Measurements from ENCODE around the gene KLK3.

Gene KLK3

GRCh38 chr19:50820086-50820485 lies 34.6 kb upstream of the KLK3 start:
- H3K9ac ChIP-seq (ENCODE audit: low read depth in 1 of 2, low read length in 2 of 2) = peak overlapping the region; percentile 9 to 47
- no peaks in the 10 kb centered on the region for H3K36me3 ChIP-seq (ENCODE audit: control insufficient read depth in 1 of 2, insufficient read depth in 2 of 2, low read length in 2 of 2)
- H3K27me3 ChIP-seq (ENCODE audit: control insufficient read depth in 1 of 2, insufficient read depth in 2 of 2, low read length in 2 of 2) = peaks cover 18 to 22% of the 10 kb centered on the region in 2 donors
- H3K9me3 ChIP-seq (ENCODE audit: control insufficient read depth in 1 of 2, low read length in 2 of 2) = no peaks in the 10 kb centered on the region
- peak overlapping the region; percentile 33 to 36 for H3K4me3 ChIP-seq (ENCODE audit: low read depth in 1 of 2, low read length in 2 of 2)
- H3K27ac ChIP-seq (ENCODE audit: low read depth, low read length) = no peak overlapping the region
- peaks cover 31 to 55% of the 10 kb centered on the region in 2 donors for H3K4me1 ChIP-seq (ENCODE audit: control insufficient read depth in 1 of 2, insufficient read depth in 2 of 2, low read length in 2 of 2)

- no peak overlapping the region for H3K27ac ChIP-seq (ENCODE audit: low read depth, low read length)
- peaks cover 31 to 55% of the 10 kb centered on the region in 2 donors for H3K4me1 ChIP-seq (ENCODE audit: control insufficient read depth in 1 of 2, insufficient read depth in 2 of 2, low read length in 2 of 2)
- peak overlapping the region; percentile 25 to 35 for H3K4me3 ChIP-seq (ENCODE audit: low read depth in 1 of 2, low read length in 2 of 2)
- H3K36me3 ChIP-seq (ENCODE audit: control insufficient read depth in 1 of 2, insufficient read depth in 2 of 2, low read length in 2 of 2) = no peaks in the 10 kb centered on the region
- no peaks in the 10 kb centered on the region for H3K9me3 ChIP-seq (ENCODE audit: control insufficient read depth in 1 of 2, low read length in 2 of 2)
- peaks cover 13 to 22% of the 10 kb centered on the region in 2 donors for H3K27me3 ChIP-seq (ENCODE audit: control insufficient read depth in 1 of 2, insufficient read depth in 2 of 2, low read length in 2 of 2)
- H3K9ac ChIP-seq (ENCODE audit: low read depth in 1 of 2, low read length in 2 of 2) = peak overlapping the region; percentile 9 to 18
Observed at GRCh38 chr19:50820549-50821247, 34.0 kb upstream of the KLK3 start.

- Histone ChIP-seq H3K4me3 (ENCODE audit: low read depth in 1 of 2, low read length in 2 of 2) (no peak overlapping the region), H3K27me3 (ENCODE audit: control insufficient read depth in 1 of 2, insufficient read depth in 2 of 2, low read length in 2 of 2) (peaks cover 13 to 22% of the 10 kb centered on the region in 2 donors), H3K4me1 (ENCODE audit: control insufficient read depth in 1 of 2, insufficient read depth in 2 of 2, low read length in 2 of 2) (peaks cover 31 to 55% of the 10 kb centered on the region in 2 donors), H3K27ac (ENCODE audit: low read depth, low read length) (no peak overlapping the region), H3K36me3 (ENCODE audit: control insufficient read depth in 1 of 2, insufficient read depth in 2 of 2, low read length in 2 of 2) (no peaks in the 10 kb centered on the region), H3K9ac (ENCODE audit: low read depth in 1 of 2, low read length in 2 of 2) (peak overlapping the region in 1 of 2 donors; percentile 18), H3K9me3 (ENCODE audit: control insufficient read depth in 1 of 2, low read length in 2 of 2) (no peaks in the 10 kb centered on the region)
Observed at GRCh38 chr19:50821248-50821612, 33.5 kb upstream of the KLK3 start.

- H3K4me3 ChIP-seq (ENCODE audit: low read depth in 1 of 2, low read length in 2 of 2) = no peak overlapping the region
- no peak overlapping the region for H3K9ac ChIP-seq (ENCODE audit: low read depth in 1 of 2, low read length in 2 of 2)
- H3K9me3 ChIP-seq (ENCODE audit: control insufficient read depth in 1 of 2, low read length in 2 of 2) = no peaks in the 10 kb centered on the region
- H3K4me1 ChIP-seq (ENCODE audit: control insufficient read depth in 1 of 2, insufficient read depth in 2 of 2, low read length in 2 of 2) = peaks cover 31 to 55% of the 10 kb centered on the region in 2 donors
- no peaks in the 10 kb centered on the region for H3K36me3 ChIP-seq (ENCODE audit: control insufficient read depth in 1 of 2, insufficient read depth in 2 of 2, low read length in 2 of 2)
- H3K27ac ChIP-seq (ENCODE audit: low read depth, low read length) = no peak overlapping the region
- peaks cover 13 to 22% of the 10 kb centered on the region in 2 donors for H3K27me3 ChIP-seq (ENCODE audit: control insufficient read depth in 1 of 2, insufficient read depth in 2 of 2, low read length in 2 of 2)
Observed at GRCh38 chr19:50821622-50822021, 33.1 kb upstream of the KLK3 start.

GRCh38 chr19:50822661-50823208 lies 32.0 kb upstream of the KLK3 start:
- no peak overlapping the region for H3K4me3 ChIP-seq (ENCODE audit: low read depth in 1 of 2, low read length in 2 of 2)
- no peak overlapping the region for H3K27ac ChIP-seq (ENCODE audit: low read depth, low read length)
- no peak overlapping the region for H3K9ac ChIP-seq (ENCODE audit: low read depth in 1 of 2, low read length in 2 of 2)
- peaks cover 31 to 55% of the 10 kb centered on the region in 2 donors for H3K4me1 ChIP-seq (ENCODE audit: control insufficient read depth in 1 of 2, insufficient read depth in 2 of 2, low read length in 2 of 2)
- H3K9me3 ChIP-seq (ENCODE audit: control insufficient read depth in 1 of 2, low read length in 2 of 2) = no peaks in the 10 kb centered on the region
- H3K36me3 ChIP-seq (ENCODE audit: control insufficient read depth in 1 of 2, insufficient read depth in 2 of 2, low read length in 2 of 2) = no peaks in the 10 kb centered on the region
- peaks cover 13 to 16% of the 10 kb centered on the region in 2 donors for H3K27me3 ChIP-seq (ENCODE audit: control insufficient read depth in 1 of 2, insufficient read depth in 2 of 2, low read length in 2 of 2)

GRCh38 chr19:50823389-50824042 lies 31.2 kb upstream of the KLK3 start, which contains the start of gene KLK1:
KLK1 (minus strand) TSS chr19:50823787; CDS start chr19:50823748, 39 bp downstream.
- H3K27ac ChIP-seq (ENCODE audit: low read depth, low read length) = no peak within 1 kb of the TSS
- H3K9me3 ChIP-seq (ENCODE audit: control insufficient read depth in 1 of 2, low read length in 2 of 2) = no peaks in the 10 kb centered on the region
- peaks cover 12 to 16% of the 10 kb centered on the region in 2 donors for H3K27me3 ChIP-seq (ENCODE audit: control insufficient read depth in 1 of 2, insufficient read depth in 2 of 2, low read length in 2 of 2)
- H3K4me3 ChIP-seq (ENCODE audit: low read depth in 1 of 2, low read length in 2 of 2) = no peak within 1 kb of the TSS
- peaks cover 31 to 49% of the 10 kb centered on the region in 2 donors for H3K4me1 ChIP-seq (ENCODE audit: control insufficient read depth in 1 of 2, insufficient read depth in 2 of 2, low read length in 2 of 2)
- peak within 1 kb of the TSS in 1 of 2 donors; percentile 18 for H3K9ac ChIP-seq (ENCODE audit: low read depth in 1 of 2, low read length in 2 of 2)
- H3K36me3 ChIP-seq (ENCODE audit: control insufficient read depth in 1 of 2, insufficient read depth in 2 of 2, low read length in 2 of 2) = no peaks in the 10 kb centered on the region

- no peak overlapping the region for H3K27ac ChIP-seq (ENCODE audit: low read depth, low read length)
Observed at GRCh38 chr19:50826492-50827240, 28.0 kb upstream of the KLK3 start.

GRCh38 chr19:50827476-50827875 lies 27.2 kb upstream of the KLK3 start:
- Histone ChIP-seq H3K27me3 (ENCODE audit: control insufficient read depth in 1 of 2, insufficient read depth in 2 of 2, low read length in 2 of 2) (peaks cover 0 to 4% of the 10 kb centered on the region in 2 donors), H3K36me3 (ENCODE audit: control insufficient read depth in 1 of 2, insufficient read depth in 2 of 2, low read length in 2 of 2) (no peaks in the 10 kb centered on the region), H3K4me3 (ENCODE audit: low read depth in 1 of 2, low read length in 2 of 2) (no peak overlapping the region), H3K27ac (ENCODE audit: low read depth, low read length) (no peak overlapping the region), H3K4me1 (ENCODE audit: control insufficient read depth in 1 of 2, insufficient read depth in 2 of 2, low read length in 2 of 2) (peaks cover 17 to 20% of the 10 kb centered on the region in 2 donors), H3K9ac (ENCODE audit: low read depth in 1 of 2, low read length in 2 of 2) (no peak overlapping the region), H3K9me3 (ENCODE audit: control insufficient read depth in 1 of 2, low read length in 2 of 2) (no peaks in the 10 kb centered on the region)

More at GRCh38 chr19:50826492-50827240, 28.0 kb upstream of the KLK3 start:
- Histone ChIP-seq H3K9ac (ENCODE audit: low read depth in 1 of 2, low read length in 2 of 2) (no peak overlapping the region), H3K36me3 (ENCODE audit: control insufficient read depth in 1 of 2, insufficient read depth in 2 of 2, low read length in 2 of 2) (no peaks in the 10 kb centered on the region), H3K27me3 (ENCODE audit: control insufficient read depth in 1 of 2, insufficient read depth in 2 of 2, low read length in 2 of 2) (peaks cover 4% of the 10 kb centered on the region in 2 donors), H3K4me1 (ENCODE audit: control insufficient read depth in 1 of 2, insufficient read depth in 2 of 2, low read length in 2 of 2) (peaks cover 24 to 25% of the 10 kb centered on the region in 2 donors), H3K9me3 (ENCODE audit: control insufficient read depth in 1 of 2, low read length in 2 of 2) (no peaks in the 10 kb centered on the region), H3K4me3 (ENCODE audit: low read depth in 1 of 2, low read length in 2 of 2) (no peak overlapping the region)

GRCh38 chr19:50829801-50830200 lies 24.9 kb upstream of the KLK3 start:
- H3K27me3 ChIP-seq (ENCODE audit: control insufficient read depth in 1 of 2, insufficient read depth in 2 of 2, low read length in 2 of 2) = peaks cover 0 to 4% of the 10 kb centered on the region in 2 donors
- no peaks in the 10 kb centered on the region for H3K9me3 ChIP-seq (ENCODE audit: control insufficient read depth in 1 of 2, low read length in 2 of 2)
- no peaks in the 10 kb centered on the region for H3K36me3 ChIP-seq (ENCODE audit: control insufficient read depth in 1 of 2, insufficient read depth in 2 of 2, low read length in 2 of 2)

More at GRCh38 chr19:50829801-50830200, 24.9 kb upstream of the KLK3 start:
- Histone ChIP-seq H3K9ac (ENCODE audit: low read depth in 1 of 2, low read length in 2 of 2) (no peak overlapping the region), H3K4me3 (ENCODE audit: low read depth in 1 of 2, low read length in 2 of 2) (no peak overlapping the region), H3K27ac (ENCODE audit: low read depth, low read length) (no peak overlapping the region), H3K4me1 (ENCODE audit: control insufficient read depth in 1 of 2, insufficient read depth in 2 of 2, low read length in 2 of 2) (no peaks in the 10 kb centered on the region)
